BJ (cell line): ENCODE results near the gene OTOGL. TPM values are rescaled to one million over a fixed set of nuclear protein-coding genes. Genes with fewer than 3 reads are reported as not detected.

ENCODE experiments used
- CTCF ChIA-PET: fragments of 350-600 bp; formaldehyde crosslinking; extraction: SDS; loops from one replicate; lab custom pipeline; 2021; ENCODE audit warnings: antibody characterized with exemption, inconsistent platforms; lab: Yijun Ruan, JAX
- POLR2A ChIA-PET: fragments of 300-600 bp; sonication (Branson Sonifier 250); formaldehyde crosslinking; extraction: SDS; loops from one replicate; lab custom pipeline; 2021; ENCODE audit warnings: antibody characterized with exemption; lab: Charles Lee
- DNase-seq: peaks from one replicate; pipeline ENCODE4 v3.0.0-alpha.2; 2011; ENCODE audit warnings: low read depth
- H3K27me3 ChIP-seq: 2 replicates; pipeline ENCODE4 v1.6.0; 2011; ENCODE audit warnings: low read length; ENCODE audit not compliant: control insufficient read depth, insufficient read depth
- H3K36me3 ChIP-seq: 2 replicates; pipeline ENCODE4 v1.5.1; 2011; ENCODE audit warnings: low read length; ENCODE audit not compliant: control insufficient read depth, insufficient read depth
- H3K4me3 ChIP-seq: 2 replicates; pipeline ENCODE4 v1.5.1; 2011; ENCODE audit warnings: low read depth, mild to moderate bottlenecking, control low read depth, low read length
- CTCF ChIP-seq: IDR thresholded peaks from 2 replicates; pipeline ENCODE4 v1.5.1; 2011; ENCODE audit warnings: low read depth, mild to moderate bottlenecking, control low read depth, inconsistent platforms, low read length, moderate library complexity; ENCODE audit not compliant: insufficient read depth
- polyA plus RNA-seq: library from polyadenylated mRNA; depleted of rRNA; stranded (reverse); fragments of >200 nt; gene quantifications from 2 replicates; pipeline ENCODE4 v1.2.3, GENCODE V29; 2011

Gene OTOGL
- polyA plus RNA-seq, 1 experiment, result 0.10 TPM

GRCh38 chr12:80282761-80283160, 183.4 kb downstream of the OTOGL start:
- Histone ChIP-seq H3K4me3 (no peak overlapping the region), H3K36me3 (no peaks in the 10 kb centered on the region), H3K27me3 (no peaks in the 10 kb centered on the region)
- DNase-seq, result no peak
- ChIA-PET CTCF (interaction anchor here (1.2 to 1.3 kb wide), 2 partner anchors 13 to 88 kb away, joined by 3 to 6 read pairs; no protein-coding TSS in a partner anchor), POLR2A (no interaction called here)
- no peak for TF ChIP-seq CTCF

- TF ChIP-seq CTCF, result no peak
- ChIA-PET CTCF (no interaction called here), POLR2A (no interaction called here)
- DNase-seq, result no peak
- H3K27me3 ChIP-seq, result no peaks in the 10 kb centered on the region
- H3K4me3 ChIP-seq, result no peak overlapping the region
- H3K36me3 ChIP-seq, result no peaks in the 10 kb centered on the region
These were observed 191.9 kb downstream of the OTOGL start for GRCh38 chr12:80291108-80291754.

GRCh38 chr12:80293347-80293746, 194.0 kb downstream of the OTOGL start:
- Histone ChIP-seq H3K36me3 (no peaks in the 10 kb centered on the region), H3K4me3 (no peak overlapping the region), H3K27me3 (no peaks in the 10 kb centered on the region)
- CTCF ChIA-PET, result no interaction called here
- POLR2A ChIA-PET, result no interaction called here
- no peak for TF ChIP-seq CTCF
- DNase-seq, result no peak

- no peak for DNase-seq
- Histone ChIP-seq H3K4me3 (no peak overlapping the region), H3K27me3 (no peaks in the 10 kb centered on the region), H3K36me3 (no peaks in the 10 kb centered on the region)
- ChIA-PET CTCF (no interaction called here), POLR2A (no interaction called here)
- no peak for TF ChIP-seq CTCF
These were observed 194.4 kb downstream of the OTOGL start for GRCh38 chr12:80293759-80294158.

- no peak overlapping the region for H3K4me3 ChIP-seq
- ChIA-PET CTCF (no interaction called here), POLR2A (no interaction called here)
- H3K27me3 ChIP-seq, result no peaks in the 10 kb centered on the region
- TF ChIP-seq CTCF, result no peak
- DNase-seq, result no peak
- no peaks in the 10 kb centered on the region for H3K36me3 ChIP-seq
These were observed 199.9 kb downstream of the OTOGL start for GRCh38 chr12:80299219-80299618.
